PFSK-1 (cell line): ENCODE results near the gene UNC45A.

Experiments
- FOXP2 ChIP-seq: optimal IDR thresholded peaks from 2 replicates; pipeline ENCODE3; 2011; ENCODE audit warnings: borderline replicate concordance, control low read depth, inconsistent platforms; ENCODE audit not compliant: insufficient read depth; ENCODE audit errors: extremely low read length, extremely low read depth
- POLR2AphosphoS5 ChIP-seq: IDR thresholded peaks from 2 replicates; pipeline ENCODE4 v1.6.1; 2012; ENCODE audit warnings: low read depth, mild to moderate bottlenecking, control low read depth, low read length, moderate library complexity
- SIN3A ChIP-seq: IDR thresholded peaks from 2 replicates; pipeline ENCODE4 v1.6.1; 2012; ENCODE audit warnings: mild to moderate bottlenecking, low read length, moderate library complexity, borderline replicate concordance; ENCODE audit not compliant: insufficient read depth
- TAF1 ChIP-seq: IDR thresholded peaks from 2 replicates; pipeline ENCODE4 v1.6.1; 2012; ENCODE audit warnings: low read length, control low read depth, borderline replicate concordance; ENCODE audit not compliant: insufficient read depth

- TF ChIP-seq FOXP2 (no peak), TAF1 (no peak), POLR2AphosphoS5 (no peak), SIN3A (no peak)
Measured at GRCh38 chr15:90994059-90994416, 59.0 kb downstream of the UNC45A start.
